Kidney (tissue), 14 donors: ENCODE data around the gene C2CD2. TPM values are rescaled to one million over a fixed set of nuclear protein-coding genes. Genes with fewer than 3 reads are reported as not detected.

Source experiments
- DNase-seq, 5 donors: peaks; one replicate each; pipeline ENCODE4 v3.0.0-alpha.2; 2013 to 2020
- FAIRE-seq: peaks from 2 replicates; lab custom pipeline; 2012; peaks lifted over from hg19 to GRCh38; lab: Jason Lieb, UNC
- H3K27ac ChIP-seq, 2 donors: one replicate each; pipeline ENCODE4 v1.7.0; 2013; ENCODE audit warnings: low read depth in 2 of 2, low read length in 2 of 2, inconsistent platforms in 1 of 2
- H3K27me3 ChIP-seq: one replicate; pipeline ENCODE4 v1.7.1; 2013; ENCODE audit warnings: low read length, inconsistent platforms; ENCODE audit not compliant: control insufficient read depth, insufficient read depth
- H3K36me3 ChIP-seq, 3 donors: one replicate each; pipeline versions ENCODE4 v1.7.0 to v1.7.1; 2013; ENCODE audit warnings: low read length in 3 of 3, control low read depth in 1 of 3, inconsistent platforms in 1 of 3; ENCODE audit not compliant: insufficient read depth in 3 of 3, control insufficient read depth in 2 of 3
- H3K4me1 ChIP-seq, 3 donors: one replicate each; pipeline versions ENCODE4 v1.7.0 to v1.7.1; 2013; ENCODE audit warnings: low read length in 3 of 3, inconsistent platforms in 1 of 3, low read depth in 1 of 3; ENCODE audit not compliant: control insufficient read depth in 2 of 3, insufficient read depth in 2 of 3
- H3K4me3 ChIP-seq, 3 donors: one replicate each; pipeline versions ENCODE4 v1.7.0 to v1.8.1; 2013; ENCODE audit warnings: low read length in 3 of 3, control low read depth in 1 of 3, inconsistent platforms in 1 of 3
- H3K9ac ChIP-seq, 3 donors: one replicate each; pipeline versions ENCODE4 v1.7.0 to v1.7.1; 2013; ENCODE audit warnings: low read length in 3 of 3, control low read depth in 1 of 3, inconsistent platforms in 1 of 3
- H3K9me3 ChIP-seq, 3 donors: one replicate each; pipeline versions ENCODE4 v1.7.0 to v1.7.1; 2013; ENCODE audit warnings: low read length in 3 of 3, control low read depth in 1 of 3, inconsistent platforms in 1 of 3; ENCODE audit not compliant: control insufficient read depth in 2 of 3, insufficient read depth in 1 of 3
- intact Hi-C: fragments of 100-400 bp; cut with DNase I; formaldehyde crosslinking; loops from one replicate; pipeline ENCODE4 v1.11.1; 2022
- polyA plus RNA-seq: library from polyadenylated mRNA; stranded (reverse); fragments of 350-450 nt; fragmentation: Illumina TruSeq; extraction: RNeasy Lipid Tissue Mini Kit (QIAGEN cat#74804); gene quantifications from one replicate; pipeline ENCODE4 v1.2.3, GENCODE V29; 2014; ENCODE audit warnings: low read depth, low replicate concordance; ENCODE audit not compliant: insufficient read depth
- total RNA-seq: library from RNA; stranded (reverse); fragmentation: NEBNext Ultra II Directional; extraction: Animal tissue kit (Norgen Biotek cat#: 25700); gene quantifications from one replicate; pipeline ENCODE4 v1.2.1, GENCODE V29; 2021
- TF ChIP-seq, protein P1 (sequence below): IDR thresholded peaks from 3 replicates; pipeline ENCODE4 v1.5.1; 2012; ENCODE audit warnings: mild to moderate bottlenecking, moderate library complexity, borderline replicate concordance; ENCODE audit not compliant: insufficient read depth; ENCODE audit errors: extremely low read depth
- donor health status: control.
- donor health status: control.
- donor health status: control.
- donor health status: control.
- donor health status: control.
- donor health status: DM: yes; HTN: yes; CAD: no.
- donor health status: Normal renal cell carcinoma (clear cell type).

The C2CD2 gene
- total and polyA plus RNA-seq, 2 donors from 2014 or later, result 7.6 to 25.6 TPM

DNA sequence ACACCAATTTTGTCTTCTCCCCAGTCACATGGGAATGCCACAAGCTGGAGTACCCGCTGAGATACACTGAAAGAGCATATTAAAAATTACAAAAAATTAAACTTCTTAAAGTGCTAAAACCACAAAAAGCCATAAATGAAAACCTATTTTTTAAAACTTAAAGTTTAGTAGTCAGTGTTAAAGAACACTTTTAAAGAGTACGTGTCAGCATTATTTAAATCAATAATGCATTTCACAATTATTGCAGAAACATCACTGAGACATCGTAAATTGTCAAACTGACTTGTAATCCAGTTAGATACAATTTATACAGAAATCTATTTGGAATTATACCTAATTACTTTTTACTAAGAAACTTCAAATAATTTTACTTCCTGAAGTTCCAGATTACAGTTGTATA, 33.5 kb upstream of the C2CD2 start:
- H3K27me3 ChIP-seq, result no peaks in the 10 kb centered on the region
- DNase-seq (no peak), FAIRE-seq (no peak)
- no peaks in the 10 kb centered on the region for H3K4me1 ChIP-seq
- TF ChIP-seq, protein P1, sequence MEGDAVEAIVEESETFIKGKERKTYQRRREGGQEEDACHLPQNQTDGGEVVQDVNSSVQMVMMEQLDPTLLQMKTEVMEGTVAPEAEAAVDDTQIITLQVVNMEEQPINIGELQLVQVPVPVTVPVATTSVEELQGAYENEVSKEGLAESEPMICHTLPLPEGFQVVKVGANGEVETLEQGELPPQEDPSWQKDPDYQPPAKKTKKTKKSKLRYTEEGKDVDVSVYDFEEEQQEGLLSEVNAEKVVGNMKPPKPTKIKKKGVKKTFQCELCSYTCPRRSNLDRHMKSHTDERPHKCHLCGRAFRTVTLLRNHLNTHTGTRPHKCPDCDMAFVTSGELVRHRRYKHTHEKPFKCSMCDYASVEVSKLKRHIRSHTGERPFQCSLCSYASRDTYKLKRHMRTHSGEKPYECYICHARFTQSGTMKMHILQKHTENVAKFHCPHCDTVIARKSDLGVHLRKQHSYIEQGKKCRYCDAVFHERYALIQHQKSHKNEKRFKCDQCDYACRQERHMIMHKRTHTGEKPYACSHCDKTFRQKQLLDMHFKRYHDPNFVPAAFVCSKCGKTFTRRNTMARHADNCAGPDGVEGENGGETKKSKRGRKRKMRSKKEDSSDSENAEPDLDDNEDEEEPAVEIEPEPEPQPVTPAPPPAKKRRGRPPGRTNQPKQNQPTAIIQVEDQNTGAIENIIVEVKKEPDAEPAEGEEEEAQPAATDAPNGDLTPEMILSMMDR, result no peak
- no peaks in the 10 kb centered on the region for H3K9me3 ChIP-seq
- H3K4me3 ChIP-seq, result no peak overlapping the region
- H3K9ac ChIP-seq, result no peak overlapping the region
- peaks cover 0 to 15% (median 4%) of the 10 kb centered on the region in 3 donors for H3K36me3 ChIP-seq
- H3K27ac ChIP-seq, result no peak overlapping the region
- intact Hi-C loops, result no loop called here

DNA sequence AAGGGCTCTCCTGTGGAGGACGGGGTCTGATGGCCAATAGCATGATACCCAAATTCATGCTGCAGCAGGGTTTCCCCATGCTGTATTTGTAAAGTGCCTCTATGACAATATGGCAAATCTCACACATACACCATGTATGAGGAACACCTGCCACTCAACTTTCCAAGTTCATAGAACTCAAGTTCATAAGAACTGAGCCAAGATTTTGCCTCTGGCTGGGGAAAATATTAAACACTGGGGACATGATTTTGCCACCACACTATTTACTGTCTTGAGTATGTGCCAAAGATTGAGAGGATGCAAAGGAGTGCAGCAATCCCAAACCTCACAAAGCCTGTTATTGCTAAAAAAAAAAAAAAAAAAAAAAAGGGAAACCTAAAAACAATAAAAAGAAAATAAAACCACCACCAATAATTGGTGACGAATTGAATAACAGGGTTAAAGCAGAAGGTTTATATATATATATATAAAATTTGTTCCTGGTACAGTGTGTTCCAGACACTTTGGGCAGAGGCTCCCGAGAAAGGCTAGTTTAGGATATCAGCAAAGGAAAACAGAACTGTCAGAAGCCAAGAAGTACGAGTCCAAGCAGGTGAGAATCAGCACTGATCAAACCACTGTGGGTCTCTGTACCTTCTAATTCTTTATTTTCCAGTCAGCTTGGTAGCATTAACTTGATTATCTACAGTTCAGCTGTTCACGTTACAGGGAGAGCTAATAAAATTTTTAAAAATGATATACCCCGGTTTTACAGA, 32.0 kb upstream of the C2CD2 start:
- intact Hi-C loops, result no loop called here
- H3K27ac ChIP-seq, result no peak overlapping the region
- H3K9me3 ChIP-seq, result no peaks in the 10 kb centered on the region
- DNase-seq (no peak), FAIRE-seq (no peak)
- H3K4me3 ChIP-seq, result no peak overlapping the region
- peaks cover 0 to 1% (median 0%) of the 10 kb centered on the region in 3 donors for H3K36me3 ChIP-seq
- TF ChIP-seq, protein P1, result no peak
- H3K27me3 ChIP-seq, result no peaks in the 10 kb centered on the region
- H3K9ac ChIP-seq, result no peak overlapping the region
- no peaks in the 10 kb centered on the region for H3K4me1 ChIP-seq

DNA sequence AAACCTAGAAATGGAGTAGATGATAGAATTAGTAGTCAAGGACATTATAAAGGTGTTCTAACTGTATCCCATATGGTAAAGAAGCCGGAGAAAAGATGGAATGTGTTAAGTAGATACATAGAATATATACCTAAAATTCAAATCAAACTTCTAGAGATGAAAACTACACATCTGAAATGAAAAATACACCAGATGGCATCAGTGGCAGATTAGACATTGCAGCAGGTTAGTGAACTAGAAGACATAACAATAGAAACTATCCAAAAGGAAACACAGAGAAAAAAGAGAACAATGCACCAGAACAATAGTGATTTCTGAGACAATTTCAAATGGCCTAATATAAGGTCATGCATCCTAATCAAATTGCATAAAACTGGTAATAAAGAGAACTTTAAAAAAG, 29.4 kb upstream of the C2CD2 start:
- Histone ChIP-seq H3K27me3 (no peaks in the 10 kb centered on the region), H3K9ac (no peak overlapping the region), H3K9me3 (peaks cover 0 to 5% (median 0%) of the 10 kb centered on the region in 3 donors), H3K4me1 (no peaks in the 10 kb centered on the region), H3K4me3 (no peak overlapping the region), H3K27ac (no peak overlapping the region), H3K36me3 (no peaks in the 10 kb centered on the region)
- DNase-seq, result no peak
- TF ChIP-seq, protein P1, result no peak
- no peak for FAIRE-seq
- intact Hi-C loops, result no loop called here
